Activated CD4-positive, alpha-beta T cell treated with anti-CD3 and anti-CD28 coated beads for 48 hours (primary cell): ENCODE data around the gene ARNT2.

Experiments used
- DNase-seq: peaks from one replicate; pipeline ENCODE4 v3.0.0-alpha.2; 2020

ARNT2 gene

DNA sequence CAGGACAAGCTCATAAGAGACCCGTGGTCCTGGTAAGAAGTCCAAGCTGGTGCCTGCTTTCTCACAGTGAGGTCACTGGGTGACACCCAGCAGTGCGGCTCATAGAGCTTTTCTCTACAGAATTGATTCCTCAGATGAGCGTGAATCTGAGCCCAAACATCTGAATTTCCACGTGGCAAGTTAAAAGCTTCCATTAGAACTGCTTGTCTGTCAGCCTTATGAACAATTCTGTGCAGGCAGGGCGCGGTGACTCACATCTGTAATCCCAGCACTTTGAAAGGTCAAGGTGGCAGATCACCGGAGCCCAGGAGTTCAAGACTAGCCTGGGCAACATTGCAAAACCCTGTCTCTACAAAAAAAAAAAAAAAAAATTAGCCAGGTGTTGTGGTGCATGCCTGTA lies 177.8 kb downstream of the ARNT2 start:
- no peak for DNase-seq

DNA sequence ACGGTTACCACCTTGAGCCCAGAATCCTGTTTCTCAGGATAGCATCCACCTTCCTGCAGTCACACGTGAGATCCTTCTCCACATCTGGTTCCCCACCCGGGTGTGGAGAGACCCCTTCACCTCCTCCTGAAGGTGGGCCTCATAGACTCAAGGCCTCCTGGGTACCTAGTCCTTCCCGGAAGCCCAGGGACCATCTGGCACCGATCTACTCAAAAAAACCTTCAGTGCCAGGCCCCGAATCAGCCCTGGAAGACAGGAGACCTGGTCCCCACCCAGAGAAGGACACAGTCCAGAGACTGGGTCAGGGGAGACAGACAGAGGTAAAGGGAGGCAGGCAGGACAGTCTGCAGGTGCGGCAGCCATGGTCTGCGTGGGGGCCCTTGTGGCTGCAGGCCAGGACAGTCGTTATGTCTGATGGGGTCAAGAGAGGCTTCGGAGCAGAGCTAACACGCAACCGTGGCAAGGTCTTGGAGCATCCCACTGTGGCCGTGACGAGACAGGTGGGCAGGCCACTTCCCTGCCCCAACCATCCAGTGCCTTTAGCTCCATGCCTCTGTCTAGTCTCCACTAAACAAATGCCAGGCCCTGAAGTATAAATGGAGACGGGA lies 178.7 kb downstream of the ARNT2 start:
- no peak for DNase-seq

DNA sequence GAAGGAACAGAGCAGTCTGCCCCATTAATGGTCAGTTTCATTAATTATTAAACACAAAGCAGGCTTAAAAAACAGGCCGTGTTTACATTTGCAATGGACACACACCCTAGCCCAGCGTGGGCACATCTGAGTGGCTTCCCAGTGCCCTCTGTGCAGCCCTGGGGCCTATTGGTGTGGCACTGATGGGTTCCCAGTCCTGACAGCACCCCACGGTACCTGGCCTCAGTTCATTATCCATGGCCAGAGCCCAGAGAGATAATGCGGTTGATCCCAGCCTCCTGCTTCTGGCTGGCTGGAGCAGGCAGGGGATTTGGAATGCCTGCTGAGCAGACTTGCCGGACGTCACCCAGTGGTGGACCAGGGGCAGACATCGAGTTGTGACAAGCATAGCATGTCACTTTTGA lies 180.4 kb downstream of the ARNT2 start:
- DNase-seq = no peak

DNA sequence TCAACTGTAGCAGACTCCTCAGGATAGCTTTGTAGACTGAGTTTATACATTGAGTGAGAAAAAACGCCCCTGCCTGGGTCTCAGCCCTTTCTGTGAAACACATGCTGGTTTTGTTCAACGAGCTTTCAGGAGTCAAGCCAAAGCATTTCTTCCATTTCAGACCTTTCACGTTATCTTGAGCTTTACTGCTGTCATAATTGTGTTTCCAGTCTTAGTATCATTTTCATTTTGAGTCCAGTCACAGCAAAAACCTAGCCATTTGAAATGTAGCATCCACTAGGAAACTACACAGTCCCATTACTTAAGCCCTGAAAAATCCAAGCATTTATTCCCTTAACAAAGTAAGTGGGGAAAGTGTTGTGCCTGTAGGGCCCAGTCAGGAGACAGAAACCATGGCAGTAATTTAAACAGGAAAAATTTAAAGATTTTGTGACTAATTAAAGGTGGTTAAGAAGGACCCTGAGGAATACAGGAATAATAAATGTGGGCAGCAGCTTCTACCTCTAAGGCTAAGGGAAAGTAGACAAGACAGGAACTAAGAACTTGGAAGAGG lies 180.9 kb downstream of the ARNT2 start:
- DNase-seq = no peak

DNA sequence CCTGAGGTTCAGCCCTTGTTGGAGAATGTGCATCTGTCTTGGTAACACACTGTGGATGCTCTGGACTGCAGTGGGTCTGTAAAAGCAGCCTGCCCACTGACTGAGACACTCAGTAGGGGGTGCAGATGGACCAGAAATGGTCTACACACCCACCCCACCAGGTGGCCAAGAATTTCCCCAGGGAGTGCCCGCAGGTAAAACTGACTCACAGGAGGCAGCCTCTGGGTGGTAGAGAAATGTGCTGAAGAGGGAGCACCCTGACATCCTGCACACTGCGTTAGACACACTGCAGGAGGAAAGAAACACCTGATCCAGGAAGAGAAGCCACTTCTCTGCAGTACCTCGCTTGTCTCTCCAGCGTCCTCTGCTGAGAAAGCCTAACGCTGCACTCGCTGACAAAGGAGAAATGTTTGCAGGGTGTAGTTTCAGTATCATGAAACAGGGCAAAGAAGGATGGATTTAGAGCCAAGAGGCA lies 181.4 kb downstream of the ARNT2 start:
- no peak for DNase-seq

DNA sequence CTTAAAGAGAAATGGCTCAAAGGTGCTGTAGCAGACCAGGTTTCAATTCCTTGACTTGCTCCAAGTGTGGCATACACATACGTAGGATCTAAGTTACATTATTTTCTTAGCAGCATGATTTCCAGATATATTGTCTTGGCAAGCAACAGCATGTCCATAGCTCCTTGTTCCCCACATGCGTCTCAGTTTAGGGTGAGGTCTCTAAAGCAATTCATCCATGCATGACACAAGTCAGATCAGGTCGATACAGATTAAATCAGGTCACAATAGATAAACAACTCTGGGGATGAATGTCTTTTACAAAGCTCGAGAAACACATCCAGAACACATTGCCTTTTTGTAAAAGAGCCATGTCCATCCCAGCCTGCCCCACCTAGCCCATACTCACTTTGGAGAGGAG lies 182.0 kb downstream of the ARNT2 start:
- DNase-seq = no peak

DNA sequence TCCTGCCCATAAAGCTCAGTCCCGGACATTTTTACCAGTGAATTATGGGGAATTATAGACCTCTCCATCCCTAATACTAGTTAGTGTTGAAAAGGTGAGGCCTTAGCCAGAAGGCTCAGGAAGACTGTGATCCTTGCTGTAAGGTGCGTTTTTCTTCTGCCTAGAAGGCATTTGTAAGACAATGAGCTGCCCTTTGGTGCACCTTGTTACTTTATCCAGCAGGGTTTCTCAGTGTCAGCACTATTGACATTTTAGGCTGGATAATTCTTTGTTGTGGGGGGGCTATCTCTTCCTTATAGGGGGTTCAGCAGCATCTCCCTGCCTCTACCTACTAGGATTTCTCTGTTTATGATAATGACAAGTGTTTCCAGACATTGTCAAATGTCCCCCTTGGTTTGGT lies 182.8 kb downstream of the ARNT2 start:
- DNase-seq = no peak

DNA sequence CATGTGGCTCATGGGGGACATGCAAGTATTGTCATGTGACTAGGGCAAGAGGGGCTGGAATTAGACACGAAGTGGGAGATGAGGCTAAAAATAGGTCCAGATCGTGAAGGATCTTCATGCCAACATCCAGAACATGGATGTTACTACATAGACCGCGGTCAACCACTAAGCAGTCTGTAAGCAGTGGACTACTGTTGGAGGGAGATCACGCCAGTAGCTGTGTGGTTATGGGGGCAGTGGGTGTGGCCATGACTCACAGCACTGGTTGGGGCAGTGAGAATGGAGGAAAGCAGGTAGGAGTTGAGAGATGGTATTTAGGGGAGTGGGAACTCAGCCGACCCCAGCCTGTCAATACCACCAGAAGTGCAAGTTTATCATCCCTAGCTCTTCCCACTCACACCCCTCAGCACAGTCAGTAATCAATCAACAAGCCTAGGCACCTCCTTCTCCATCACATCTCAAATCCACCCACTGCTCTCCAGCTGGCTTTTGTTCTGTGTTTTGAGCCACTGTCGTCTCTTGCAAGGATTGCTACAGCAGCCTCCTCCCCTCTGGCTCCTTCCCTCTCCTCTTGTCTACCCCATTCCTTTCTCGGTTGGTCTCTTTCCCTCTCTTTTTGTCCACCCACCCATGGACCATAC lies 183.8 kb downstream of the ARNT2 start:
- no peak for DNase-seq

DNA sequence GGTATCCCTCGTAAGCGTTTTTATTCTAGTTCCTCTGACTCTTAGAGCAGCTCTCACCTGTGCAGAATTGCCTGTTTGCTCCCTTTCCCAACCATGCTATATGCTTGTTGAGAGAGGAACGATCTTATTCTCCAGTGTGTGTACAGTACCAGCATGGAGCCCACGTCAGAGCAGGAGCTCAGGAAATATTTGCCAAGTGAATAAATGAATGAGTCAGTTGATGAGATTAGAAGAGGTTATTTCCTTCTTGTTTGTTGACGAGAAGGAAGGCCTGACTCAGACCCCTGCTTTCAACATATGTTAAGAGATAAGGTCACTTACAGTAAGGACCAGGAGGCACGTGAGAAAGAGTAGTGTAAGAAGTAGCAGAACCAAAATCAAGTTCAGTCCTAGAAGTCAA lies 184.6 kb downstream of the ARNT2 start:
- DNase-seq = no peak

DNA sequence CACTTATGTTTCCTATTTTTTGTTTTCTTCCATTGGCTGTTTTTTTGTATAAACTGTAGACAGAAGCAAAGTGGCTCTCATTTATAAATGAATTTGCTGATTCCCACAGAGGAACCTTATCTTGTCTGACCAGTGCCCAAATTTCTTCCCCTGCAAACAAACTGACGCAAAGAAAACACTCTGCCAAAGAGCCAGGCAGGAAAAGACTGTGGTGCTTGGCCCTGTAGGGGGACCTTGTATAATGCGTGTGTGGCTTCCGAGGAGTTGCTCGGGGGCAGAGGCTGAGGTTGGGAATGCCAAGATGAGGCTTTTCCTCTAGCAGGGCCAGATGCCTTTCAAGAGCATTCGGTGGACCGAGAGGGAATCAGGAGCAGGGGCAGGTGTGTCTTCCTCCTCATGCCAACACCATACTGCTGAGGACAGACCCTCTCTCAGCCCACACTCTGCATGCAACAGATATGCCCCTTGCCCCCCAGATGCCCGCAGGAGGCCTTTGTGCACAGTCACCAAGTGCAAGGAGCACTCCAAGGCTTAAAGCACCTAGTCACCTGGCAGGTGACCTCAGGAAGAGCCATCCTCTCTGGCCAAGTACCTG lies 186.7 kb downstream of the ARNT2 start:
- DNase-seq = no peak

DNA sequence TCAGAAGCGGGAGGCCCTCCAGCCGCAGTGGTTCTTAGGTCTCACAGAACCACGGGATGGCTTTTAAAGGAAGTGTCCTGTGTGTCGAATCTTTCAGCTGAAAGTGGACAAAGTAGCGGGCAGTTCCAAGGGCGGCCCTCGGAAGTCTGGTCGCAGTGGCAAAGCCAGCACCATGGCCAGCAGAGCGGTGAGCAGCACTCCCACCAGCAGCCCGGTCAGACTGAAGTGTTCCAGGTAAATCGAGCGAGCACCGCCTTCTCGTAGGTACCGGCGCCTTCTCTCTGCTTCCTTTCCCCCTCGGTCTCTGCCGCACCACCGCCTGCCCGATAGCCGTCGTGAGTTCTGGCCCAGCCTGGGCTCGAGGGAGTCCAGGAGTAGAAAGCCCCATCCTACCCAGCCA lies 187.3 kb downstream of the ARNT2 start:
- DNase-seq = no peak

DNA sequence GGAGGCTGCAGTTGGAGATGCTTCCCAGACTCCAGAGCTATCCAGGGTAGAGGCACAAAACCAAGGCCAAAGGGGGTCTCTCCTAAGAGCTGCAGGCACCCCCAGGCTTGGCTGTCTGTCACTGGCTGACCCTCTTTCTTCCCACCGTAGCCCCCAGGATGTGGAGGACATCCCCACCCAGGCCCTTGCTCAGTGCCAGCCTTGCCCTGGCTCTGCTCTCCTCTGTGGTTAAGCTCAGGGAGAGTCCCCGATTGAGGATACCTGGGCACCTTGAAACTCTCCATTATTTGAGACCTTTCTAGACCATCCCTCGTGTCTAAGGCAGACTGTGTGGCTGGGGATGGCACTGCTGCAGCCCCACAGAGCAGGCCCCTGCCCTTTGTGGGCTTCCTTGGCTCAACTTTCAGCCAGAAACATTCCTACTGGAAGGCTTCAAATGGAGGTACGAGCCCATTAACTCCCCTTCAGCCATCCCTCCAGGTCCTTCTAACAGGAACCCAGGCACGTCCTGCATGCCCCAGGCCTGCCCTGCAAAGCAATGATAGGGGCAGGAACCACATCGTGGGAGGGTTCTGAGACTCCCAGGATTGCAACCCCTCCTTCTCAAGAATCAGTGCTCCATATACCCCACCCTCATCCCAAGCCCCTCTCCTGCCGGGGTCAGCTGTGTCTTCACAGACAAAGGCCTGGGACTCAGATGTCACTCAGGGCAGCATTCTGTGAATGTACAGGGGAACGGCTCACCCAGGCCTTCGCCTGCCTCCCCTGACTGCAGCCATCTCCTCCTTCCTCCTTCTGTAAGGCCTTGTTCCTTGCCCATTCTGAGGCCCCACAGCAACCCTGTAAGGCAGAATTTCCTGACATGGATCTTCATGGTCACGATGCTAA lies 188.0 kb downstream of the ARNT2 start:
- DNase-seq = no peak

DNA sequence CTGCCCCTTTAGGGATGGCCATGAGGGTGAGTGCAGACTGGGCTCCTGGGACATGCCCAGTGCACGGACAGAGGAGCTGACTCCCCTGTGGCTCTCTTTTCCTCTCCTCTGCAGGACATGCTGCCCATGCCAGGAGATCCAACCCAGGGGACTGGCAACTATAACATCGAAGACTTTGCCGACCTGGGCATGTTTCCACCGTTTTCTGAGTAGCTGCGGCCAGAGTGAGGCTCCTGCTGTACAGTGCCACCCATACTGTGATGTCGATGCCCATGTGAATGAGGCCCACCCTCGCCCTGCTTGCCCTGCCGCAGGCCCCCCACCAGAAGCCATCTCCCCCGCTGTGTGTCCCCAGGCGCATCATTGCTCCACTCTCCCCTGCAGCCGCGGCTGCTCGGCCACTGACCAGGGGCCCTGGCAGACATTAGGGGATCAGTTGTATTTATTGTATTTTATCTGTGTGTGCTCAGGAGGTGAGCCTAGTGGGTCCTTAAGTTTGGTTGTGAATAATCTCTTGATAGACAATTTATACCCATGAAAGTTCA lies 189.4 kb downstream of the ARNT2 start:
- DNase-seq = no peak

DNA sequence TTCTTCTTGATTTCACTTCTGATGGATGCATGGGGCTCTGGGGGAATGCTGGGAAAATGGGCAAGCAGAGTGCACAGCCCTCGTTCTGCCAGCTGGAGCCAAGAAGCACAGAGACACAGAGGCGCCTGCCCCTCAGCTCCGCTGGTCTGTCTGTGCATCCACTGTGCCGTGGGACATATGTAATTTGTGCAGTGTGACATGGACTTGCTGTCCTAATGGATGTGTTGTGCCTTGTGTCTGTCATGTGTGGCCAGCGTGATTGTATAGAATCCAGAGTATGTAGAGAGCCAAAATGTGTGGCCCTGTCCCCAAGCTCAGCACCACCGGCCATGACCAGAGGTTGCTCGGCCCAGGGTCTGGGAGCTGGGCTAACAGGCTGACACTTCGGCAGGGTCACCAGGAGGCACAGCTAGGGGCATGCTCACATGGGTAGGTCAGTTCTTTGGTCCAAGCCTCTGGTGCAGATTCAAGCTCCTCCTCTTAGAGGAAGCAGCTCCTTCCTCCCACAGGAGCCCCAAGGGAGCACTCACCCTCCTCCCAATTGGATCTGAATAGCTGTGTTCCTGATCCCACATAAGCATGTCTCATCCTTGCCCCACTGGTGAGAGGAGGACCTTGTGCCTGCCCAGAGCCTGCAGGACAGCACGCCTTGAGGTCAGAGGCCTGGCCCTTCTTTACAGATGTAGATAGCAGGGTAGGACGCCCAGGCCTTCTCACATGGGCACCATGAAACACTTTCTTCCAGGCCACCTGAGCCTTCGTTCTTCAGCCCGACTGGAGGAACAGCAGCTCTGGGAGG lies 190.1 kb downstream of the ARNT2 start:
- DNase-seq = no peak

DNA sequence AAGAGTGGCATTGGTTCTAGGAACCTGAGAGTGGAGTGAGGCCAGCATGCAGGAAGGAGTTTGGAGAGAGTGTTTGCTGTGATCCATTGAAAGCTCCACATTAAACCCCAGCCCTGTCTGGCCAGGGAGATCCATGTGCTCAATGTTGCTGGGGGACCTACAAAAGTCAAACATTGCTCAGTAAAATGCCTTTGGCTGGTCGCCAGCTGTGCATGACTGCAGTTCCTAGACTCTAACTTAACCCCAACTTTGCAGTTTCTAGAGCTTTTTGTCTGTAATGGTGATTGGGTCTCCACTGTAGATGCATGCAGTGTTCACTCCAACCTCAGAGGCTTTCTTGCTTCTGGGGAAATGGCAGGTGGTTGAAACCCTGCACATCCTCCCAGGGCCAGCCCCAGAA lies 191.2 kb downstream of the ARNT2 start:
- no peak for DNase-seq

DNA sequence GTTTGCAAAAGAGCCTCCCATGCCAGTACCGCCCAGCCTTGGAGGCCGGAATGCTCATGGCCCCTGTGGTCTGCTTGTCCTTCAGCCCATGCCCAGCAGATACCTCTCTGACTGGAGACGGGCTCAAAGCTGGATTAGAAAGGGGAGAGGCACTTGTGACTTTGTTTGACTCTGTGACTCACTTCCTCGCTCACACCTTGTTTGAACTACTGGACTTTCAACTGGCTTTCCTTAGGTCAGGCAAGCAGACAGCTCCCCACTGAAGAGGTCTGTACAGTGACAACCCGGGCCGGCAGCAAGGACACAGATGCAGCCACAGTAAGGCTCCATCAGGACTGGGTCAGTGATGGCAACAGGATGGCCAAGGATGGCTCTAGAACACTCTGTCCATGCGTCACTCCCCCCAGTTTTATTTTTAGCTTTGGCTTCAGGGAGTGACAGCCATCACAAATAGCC lies 192.4 kb downstream of the ARNT2 start:
- no peak for DNase-seq

DNA sequence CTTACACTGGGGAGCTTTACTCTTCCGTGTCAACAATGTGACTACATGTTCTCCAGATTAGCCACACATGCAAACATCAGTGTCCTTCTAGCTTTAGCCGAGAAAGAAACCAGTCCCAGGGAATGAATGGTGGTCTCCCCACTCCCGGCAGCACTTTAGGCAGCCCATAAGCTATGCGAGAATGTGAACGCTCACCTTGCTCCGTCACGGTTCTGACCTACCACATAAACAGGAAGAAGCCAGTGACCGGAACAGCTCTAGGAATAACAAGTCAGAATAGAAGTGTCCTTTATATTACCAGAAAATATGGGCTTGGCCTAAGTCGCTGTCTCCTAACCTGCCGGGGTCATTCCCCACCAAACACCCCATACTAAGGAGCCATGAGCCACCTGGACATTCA lies 192.9 kb downstream of the ARNT2 start:
- no peak for DNase-seq

DNA sequence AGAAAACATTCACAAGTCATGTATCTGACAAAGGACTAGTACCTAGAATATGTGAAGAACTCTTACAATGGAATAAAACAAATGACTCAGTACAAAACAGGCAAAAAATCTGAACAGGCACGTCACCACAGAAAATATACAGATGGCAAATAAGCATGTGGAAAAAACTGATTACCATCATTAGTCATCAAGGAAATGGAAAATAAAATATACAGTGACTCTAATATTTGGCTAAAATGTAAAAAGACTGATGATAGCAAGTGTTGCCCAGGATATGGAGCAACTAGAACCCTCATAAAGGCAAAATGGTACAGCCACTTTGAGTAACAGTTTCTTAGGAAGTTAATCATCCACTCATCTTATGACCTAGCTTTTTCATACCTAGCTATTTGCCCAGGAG lies 195.2 kb downstream of the ARNT2 start:
- DNase-seq = no peak

DNA sequence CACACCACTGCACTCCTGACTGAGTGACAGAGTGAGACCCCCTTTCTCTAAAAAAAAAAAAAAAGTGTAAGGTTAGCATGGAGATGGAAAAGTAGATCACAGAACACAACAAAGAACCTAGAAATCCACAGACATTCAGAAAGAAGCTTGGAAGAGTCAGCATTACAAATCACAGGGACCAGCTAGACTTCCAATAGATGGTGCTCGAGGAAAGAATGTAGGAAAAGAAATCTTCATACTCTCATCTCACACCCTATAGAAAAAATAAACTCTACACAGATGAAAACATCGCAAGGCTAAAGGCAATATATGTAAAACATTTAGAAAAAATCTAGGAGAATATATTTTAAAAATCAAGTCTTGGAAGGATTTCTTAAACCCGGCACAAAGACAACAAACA lies 196.4 kb downstream of the ARNT2 start:
- no peak for DNase-seq

DNA sequence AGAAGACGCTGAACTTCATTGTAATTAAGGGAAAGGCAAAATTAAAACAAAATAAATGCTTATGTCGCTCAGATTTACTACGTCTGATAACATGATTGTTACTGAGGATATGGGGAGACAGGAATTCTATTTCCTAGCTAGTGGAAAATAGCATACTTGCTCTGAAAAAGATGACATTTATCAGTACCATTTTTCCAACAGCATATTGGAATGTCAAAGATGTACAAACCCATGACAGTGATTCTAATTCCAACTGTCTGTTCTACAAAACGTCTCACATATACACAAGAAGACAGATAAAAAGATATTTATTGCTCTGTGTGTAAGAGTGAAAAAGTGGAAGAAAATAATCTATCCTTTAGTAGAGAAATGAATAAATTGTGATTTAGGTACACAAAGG lies 197.1 kb downstream of the ARNT2 start:
- no peak for DNase-seq

DNA sequence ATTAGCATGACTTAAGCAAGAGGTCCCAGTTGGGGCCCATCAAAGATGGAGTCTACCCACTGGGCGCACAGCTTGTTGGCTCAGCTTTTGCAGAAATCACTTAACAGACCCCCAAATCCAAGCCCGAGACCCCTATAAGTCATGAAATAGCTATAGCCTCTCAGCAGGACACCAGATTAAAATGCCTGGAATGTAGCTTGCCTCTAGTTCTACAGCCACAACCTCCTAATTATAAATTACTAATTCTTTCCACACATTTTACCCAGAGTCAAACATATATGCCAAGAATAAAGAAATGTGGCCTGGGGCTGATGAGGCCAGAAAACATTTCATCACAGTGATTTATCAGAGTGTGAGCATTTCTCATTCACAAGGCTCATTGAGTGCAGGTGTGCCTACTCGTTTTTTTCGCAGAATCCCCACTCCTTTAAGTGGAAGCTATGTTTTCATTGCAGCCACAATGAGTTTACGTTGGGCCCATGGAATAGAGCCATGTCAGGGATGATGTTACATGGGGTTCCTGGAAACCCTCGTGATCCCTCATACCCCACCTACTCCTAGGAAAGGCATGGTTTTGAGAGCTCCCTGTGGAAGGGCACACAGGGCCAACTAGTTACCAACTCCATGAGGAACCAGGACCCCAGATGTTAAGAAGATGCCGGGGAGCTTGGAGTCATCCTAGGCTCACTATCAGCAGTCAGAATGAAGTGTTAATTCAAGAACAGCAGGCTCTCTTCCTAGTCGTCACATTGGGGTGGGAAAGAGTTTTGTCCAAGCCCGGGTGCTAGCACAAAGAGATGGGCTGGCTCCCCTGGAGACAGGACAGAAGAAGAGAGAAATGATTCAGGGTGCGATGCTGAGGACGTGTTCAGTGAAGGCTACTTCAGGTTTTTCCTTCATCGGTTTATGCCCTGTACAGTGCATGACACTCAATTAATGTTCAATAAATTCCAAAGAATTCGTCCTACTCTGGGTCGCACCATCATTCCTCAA lies 200.7 kb downstream of the ARNT2 start:
- no peak for DNase-seq
